Activated B cell treated with CpG ODN at 0.5 μM for 24 hours (primary cell): ENCODE measurements around the gene RNF123. TPM values are rescaled to one million over a fixed set of nuclear protein-coding genes. Genes with fewer than 3 reads are reported as not detected.

Experiments
- ATAC-seq: fragments of 200-7000 bp; cut with Tn5 transposase; one replicate; pipeline ENCODE4 v1.10.0; 2021; ENCODE audit warnings: low read depth, mild to moderate bottlenecking, moderate library complexity
- CTCF ChIA-PET: fragments of 350-600 bp; sonication (Branson Sonifier 250); formaldehyde crosslinking; loops from one replicate; lab custom pipeline; 2021; ENCODE audit warnings: antibody characterized with exemption; lab: Charles Lee
- POLR2A ChIA-PET: fragments of 350-600 bp; sonication (Branson Sonifier 250); formaldehyde crosslinking; loops from one replicate; lab custom pipeline; 2021; ENCODE audit warnings: antibody characterized with exemption; lab: Charles Lee
- DNase-seq: peaks from one replicate; pipeline ENCODE4 v3.0.0; 2022
- H3K27ac Mint-ChIP-seq: one replicate; pipeline ENCODE4 v1.8.0; 2020; ENCODE audit warnings: mixed read lengths
- H3K27me3 Mint-ChIP-seq: one replicate; pipeline ENCODE4 v1.8.0; 2021; ENCODE audit warnings: mixed read lengths
- H3K36me3 Mint-ChIP-seq: one replicate; pipeline ENCODE4 v1.8.0; 2021; ENCODE audit warnings: low read depth, mixed read lengths
- H3K4me1 Mint-ChIP-seq: one replicate; pipeline ENCODE4 v1.8.0; 2021; ENCODE audit warnings: mixed read lengths
- H3K4me3 Mint-ChIP-seq: one replicate; pipeline ENCODE4 v1.8.0; 2020; ENCODE audit warnings: mild to moderate bottlenecking, mixed read lengths
- H3K9me3 Mint-ChIP-seq: one replicate; pipeline ENCODE4 v1.8.0; 2020; ENCODE audit warnings: mixed read lengths
- CTCF ChIP-seq: fragments of 200-600 bp; IDR thresholded peaks from one replicate; pipeline ENCODE4 v1.8.0; 2022; ENCODE audit warnings: antibody characterized with exemption, mild to moderate bottlenecking
- intact Hi-C: fragments of 100-400 bp; cut with micrococcal nuclease; formaldehyde crosslinking; loops from one replicate; pipeline ENCODE4 v1.15.1; 2024
- total RNA-seq: library from RNA; stranded (reverse); gene quantifications from 2 replicates; pipeline ENCODE4 v1.2.3, GENCODE V29; 2022

Gene RNF123
- total RNA-seq, 1 donor from 2014 or later = 51.4 TPM

GRCh38 chr3:49702672-49703071, 13.3 kb downstream of the RNF123 start:
- intact Hi-C loops = loop anchor here (1.0 kb wide), 3 partner anchors 100 to 524 kb away; no protein-coding TSS in a partner anchor
- H3K4me1 Mint-ChIP-seq = peaks cover 2% of the 10 kb centered on the region
- no peak overlapping the region for H3K4me3 Mint-ChIP-seq
- no peaks in the 10 kb centered on the region for H3K9me3 Mint-ChIP-seq
- peaks cover 52% of the 10 kb centered on the region for H3K36me3 Mint-ChIP-seq
- H3K27me3 Mint-ChIP-seq = no peaks in the 10 kb centered on the region
- DNase-seq (no peak), ATAC-seq (no peak)
- ChIA-PET POLR2A (interaction anchor here (1.5 kb wide), 1 partner anchor 137 kb away, joined by 7 read pairs; no protein-coding TSS in a partner anchor), CTCF (interaction anchor here (1.5 kb wide), 1 partner anchor 133 kb away, joined by 4 read pairs; no protein-coding TSS in a partner anchor)
- H3K27ac Mint-ChIP-seq = no peak overlapping the region
- no peak for TF ChIP-seq CTCF

GRCh38 chr3:49703443-49703927, 14.1 kb downstream of the RNF123 start:
- Mint-ChIP-seq H3K9me3 (no peaks in the 10 kb centered on the region), H3K27ac (peak overlapping the region; percentile 41), H3K4me1 (peaks cover 4% of the 10 kb centered on the region), H3K27me3 (no peaks in the 10 kb centered on the region), H3K36me3 (peaks cover 50% of the 10 kb centered on the region), H3K4me3 (no peak overlapping the region)
- CTCF ChIA-PET = interaction anchor here (0.7 to 2.0 kb wide), 7 partner anchors 10 to 203 kb away, joined by 3 to 9 read pairs (median 5); partner anchors contain the start of gene AMIGO3
- no peak for TF ChIP-seq CTCF
- ATAC-seq = peak; percentile 100
- peak; percentile 54 for DNase-seq
- intact Hi-C loops = loop anchor here (1.0 kb wide), 3 partner anchors 99 to 523 kb away; no protein-coding TSS in a partner anchor
- POLR2A ChIA-PET = interaction anchor here (1.5 kb wide), 1 partner anchor 136 kb away, joined by 7 read pairs; no protein-coding TSS in a partner anchor

- ChIA-PET POLR2A (no interaction called here), CTCF (interaction anchor here (0.7 to 2.0 kb wide), 7 partner anchors 9 to 202 kb away, joined by 3 to 9 read pairs (median 5); partner anchors contain the start of gene AMIGO3)
- DNase-seq = no peak
- TF ChIP-seq CTCF = no peak
- Mint-ChIP-seq H3K4me3 (no peak overlapping the region), H3K4me1 (peaks cover 4% of the 10 kb centered on the region), H3K27me3 (no peaks in the 10 kb centered on the region), H3K27ac (no peak overlapping the region), H3K9me3 (no peaks in the 10 kb centered on the region), H3K36me3 (peaks cover 47% of the 10 kb centered on the region)
- intact Hi-C loops = loop anchor here (1.0 kb wide), 3 partner anchors 98 to 522 kb away; no protein-coding TSS in a partner anchor
- no peak for ATAC-seq
These were observed 14.6 kb downstream of the RNF123 start for GRCh38 chr3:49703956-49704355.

- CTCF ChIA-PET = interaction anchor here (2.0 kb wide), 2 partner anchors 134 to 165 kb away, joined by 8 to 9 read pairs; no protein-coding TSS in a partner anchor
- peaks cover 44% of the 10 kb centered on the region for H3K36me3 Mint-ChIP-seq
- intact Hi-C loops = no loop called here
- DNase-seq (no peak), ATAC-seq (no peak)
- no peaks in the 10 kb centered on the region for H3K27me3 Mint-ChIP-seq
- H3K9me3 Mint-ChIP-seq = no peaks in the 10 kb centered on the region
- POLR2A ChIA-PET = interaction anchor here (0.5 kb wide), 1 partner anchor 101 kb away, joined by 4 read pairs; no protein-coding TSS in a partner anchor
- no peak for TF ChIP-seq CTCF
- no peak overlapping the region for H3K4me3 Mint-ChIP-seq
- peaks cover 4% of the 10 kb centered on the region for H3K4me1 Mint-ChIP-seq
- H3K27ac Mint-ChIP-seq = no peak overlapping the region
These were observed 15.3 kb downstream of the RNF123 start for GRCh38 chr3:49704629-49705028.

- Mint-ChIP-seq H3K4me1 (peaks cover 4% of the 10 kb centered on the region), H3K27me3 (no peaks in the 10 kb centered on the region), H3K4me3 (no peak overlapping the region), H3K9me3 (no peaks in the 10 kb centered on the region), H3K27ac (no peak overlapping the region), H3K36me3 (peaks cover 41% of the 10 kb centered on the region)
- no peak for DNase-seq
- intact Hi-C loops = no loop called here
- CTCF ChIA-PET = no interaction called here
- ATAC-seq = no peak
- TF ChIP-seq CTCF = no peak
- POLR2A ChIA-PET = no interaction called here
These were observed 16.1 kb downstream of the RNF123 start for GRCh38 chr3:49705390-49705960.
